HS-5 (cell line): ENCODE results near the gene ROR2.
"Not testable (repeated sequence)": the region's sequence is repeated elsewhere in the genome, so short reads cannot be mapped to it uniquely, and the experiment has no call there.

Experiments used
- DNase-seq: peaks from one replicate; pipeline ENCODE4 v3.0.0-alpha.2; 2012; ENCODE audit warnings: low read depth

The ROR2 gene

DNA sequence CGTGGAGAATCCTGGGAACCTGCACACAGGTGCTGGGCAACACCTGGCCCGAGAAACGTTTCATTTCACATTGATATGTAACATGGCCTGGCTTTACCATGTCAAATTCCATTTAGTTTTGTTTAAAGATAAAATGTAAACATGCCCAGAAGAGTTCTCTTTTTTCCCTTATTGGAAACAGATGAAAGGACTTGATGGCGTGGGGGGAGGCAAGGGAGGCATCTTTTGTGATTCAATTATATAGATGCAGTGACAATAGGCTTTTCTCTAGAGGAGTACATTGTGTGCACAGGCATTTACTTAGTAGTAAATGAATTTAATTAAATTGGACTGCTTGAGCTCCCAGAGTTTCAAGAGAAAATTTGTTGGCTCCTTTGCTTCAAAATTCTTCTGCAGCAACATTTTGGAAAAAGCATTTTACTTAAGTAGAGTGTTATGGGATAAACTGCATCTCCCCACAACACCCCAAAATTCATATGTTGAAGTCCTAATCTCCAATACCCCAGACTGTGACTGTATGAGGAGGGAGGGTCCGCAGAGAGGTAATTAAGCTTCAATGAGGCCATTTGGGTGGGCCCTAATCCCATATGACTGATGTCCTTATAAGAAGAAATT lies 272.1 kb downstream of the ROR2 start:
- DNase-seq = no peak

DNA sequence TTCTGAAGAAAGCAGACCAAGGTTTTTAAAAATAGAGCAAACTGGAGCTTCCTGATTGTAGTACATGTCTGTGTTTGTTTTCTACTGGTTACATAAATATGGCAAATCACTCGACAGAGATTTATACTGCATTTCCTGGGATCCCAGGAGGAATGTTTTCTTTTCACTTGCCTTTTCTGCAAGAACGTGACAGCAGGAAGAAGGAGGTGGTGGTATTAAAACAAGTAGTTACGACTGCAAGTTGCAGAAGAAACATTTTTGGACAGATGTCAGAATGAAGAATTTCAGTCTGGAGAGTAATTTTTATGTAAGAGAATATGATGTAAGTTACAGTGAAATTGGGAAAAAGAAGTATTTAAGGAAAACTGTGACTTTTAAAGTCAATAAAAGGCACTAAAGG lies 272.7 kb downstream of the ROR2 start:
- DNase-seq = no peak

DNA sequence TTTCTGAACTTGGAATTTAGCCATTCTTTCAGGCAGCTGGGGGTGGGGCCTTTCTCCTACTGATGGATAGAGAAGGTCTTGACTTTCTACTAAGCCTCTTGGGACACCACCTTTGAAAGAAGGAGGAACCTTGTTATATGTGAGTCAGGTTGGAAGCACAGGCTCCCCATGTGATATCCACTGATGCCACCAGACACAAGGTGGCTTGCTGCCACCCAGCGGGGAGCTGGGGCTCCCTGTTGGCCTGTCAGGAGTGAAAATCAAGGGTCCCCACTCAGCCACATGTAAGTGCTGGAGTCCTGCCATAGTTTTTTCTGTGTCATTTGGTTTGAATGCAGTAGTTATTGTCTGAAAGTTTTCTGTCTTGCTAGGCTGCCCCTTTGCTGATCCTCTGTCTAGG lies 274.0 kb downstream of the ROR2 start:
- DNase-seq = no peak

GRCh38 chr9:91664663-91665062 lies 285.4 kb downstream of the ROR2 start:
- no peak for DNase-seq

- DNase-seq = no peak
These were observed 286.2 kb downstream of the ROR2 start for GRCh38 chr9:91663858-91664257.

DNA sequence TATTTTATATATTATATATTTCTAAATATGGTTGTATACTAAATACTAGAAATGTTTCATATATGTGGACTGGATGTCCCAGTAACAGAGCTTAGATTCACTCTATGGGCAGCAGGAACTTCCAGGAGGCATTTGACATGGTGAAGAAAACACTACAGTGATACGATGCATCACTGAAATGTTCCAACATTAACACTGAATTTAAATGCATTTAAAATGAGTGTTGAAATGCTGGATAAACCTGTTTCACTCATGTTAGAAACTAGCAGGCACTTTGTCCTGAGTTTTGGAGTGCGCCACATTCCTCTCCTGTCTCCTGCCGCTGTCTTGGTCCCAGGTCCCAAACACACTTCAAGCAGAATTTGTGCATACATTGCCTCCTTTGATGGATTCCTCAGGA lies 288.6 kb downstream of the ROR2 start:
- no peak for DNase-seq

GRCh38 chr9:91660521-91660920 lies 289.5 kb downstream of the ROR2 start:
- DNase-seq = no peak

- DNase-seq = no peak
These were observed 290.2 kb downstream of the ROR2 start for GRCh38 chr9:91659529-91660495.

- DNase-seq = no peak
These were observed 291.4 kb downstream of the ROR2 start for GRCh38 chr9:91658513-91659105.

DNA sequence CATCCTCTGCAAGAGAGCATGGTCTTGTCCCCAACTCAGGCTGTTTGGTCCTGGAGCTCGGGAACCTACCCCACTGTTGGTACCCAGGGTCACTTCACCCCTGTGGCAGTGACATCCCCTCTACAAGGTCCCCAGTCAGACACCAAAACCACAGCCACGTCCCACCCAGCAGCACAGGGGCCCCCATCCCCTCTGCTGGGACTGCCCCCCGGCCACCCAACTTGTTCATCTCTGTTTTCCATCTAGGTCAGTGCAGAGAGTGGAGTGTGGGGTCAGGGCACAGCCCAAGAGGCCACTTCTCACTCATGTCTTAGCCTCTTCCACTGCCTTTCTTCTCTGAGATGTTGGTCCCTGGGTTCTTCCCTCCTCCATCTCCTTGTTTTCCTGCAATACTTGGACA lies 292.5 kb downstream of the ROR2 start:
- no peak for DNase-seq

DNA sequence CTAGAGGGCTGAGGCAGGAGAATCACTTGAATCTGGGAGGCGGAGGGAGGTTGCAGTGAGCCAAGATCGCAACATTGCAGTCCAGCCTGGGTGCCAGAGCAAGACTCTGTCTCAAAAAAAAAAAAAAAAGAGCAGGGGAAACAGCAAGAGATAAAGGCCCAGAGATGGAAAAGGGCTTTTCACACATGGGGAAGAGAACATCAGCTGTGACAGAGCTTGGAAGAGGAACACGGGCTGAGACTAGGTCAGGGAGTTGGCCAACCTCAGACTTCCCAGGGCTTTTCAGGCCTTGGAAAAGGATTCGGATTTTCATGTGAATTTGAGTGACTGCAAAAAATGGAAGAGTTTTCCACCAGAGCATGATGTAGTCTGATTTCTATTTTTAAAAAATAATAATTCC lies 294.4 kb downstream of the ROR2 start:
- DNase-seq = no peak

GRCh38 chr9:91655215-91655614 lies 294.8 kb downstream of the ROR2 start:
- no peak for DNase-seq

GRCh38 chr9:91654527-91654926 lies 295.5 kb downstream of the ROR2 start:
- DNase-seq = no peak

DNA sequence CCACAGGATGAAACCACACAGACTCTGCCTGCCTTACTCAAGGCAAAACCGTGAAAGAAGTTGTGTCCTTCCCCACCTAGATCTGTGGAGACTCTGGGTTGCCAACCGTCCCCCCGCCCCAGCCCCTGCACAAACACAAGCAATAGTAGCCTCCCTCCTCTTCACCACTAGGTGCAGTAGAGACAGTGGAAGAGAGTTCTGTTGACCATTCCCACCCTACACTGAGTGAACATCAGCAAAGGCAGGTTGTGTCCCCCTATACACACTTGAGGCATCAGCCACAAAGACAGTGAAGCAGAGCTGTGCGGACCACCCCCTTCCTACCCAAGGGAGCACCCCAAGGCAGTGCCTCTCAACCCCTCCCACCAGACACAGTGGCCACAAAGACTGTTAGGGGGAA lies 302.7 kb downstream of the ROR2 start:
- DNase-seq = no peak

GRCh38 chr9:91646702-91647101 lies 303.3 kb downstream of the ROR2 start:
- DNase-seq = no peak

DNA sequence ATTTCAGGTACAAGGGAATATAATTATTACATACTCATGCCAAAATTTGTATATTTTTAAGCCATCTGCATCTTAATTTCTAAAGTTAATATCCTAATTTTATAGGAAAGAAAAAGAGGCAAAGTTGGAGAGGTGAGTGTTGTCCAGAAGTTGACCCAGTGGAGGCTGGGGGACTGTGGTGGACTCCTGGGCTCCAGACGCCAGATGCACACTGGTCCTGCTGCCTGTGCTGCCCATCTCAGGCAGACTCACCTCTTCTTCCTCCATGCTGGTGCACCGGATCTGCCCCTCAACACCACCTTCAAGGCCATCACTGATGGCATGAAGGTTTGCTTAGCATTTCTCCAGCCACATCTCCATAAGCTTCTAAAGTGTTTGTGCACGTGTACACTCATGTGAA lies 305.6 kb downstream of the ROR2 start:
- DNase-seq = no peak

- no peak for DNase-seq
These were observed 306.4 kb downstream of the ROR2 start for GRCh38 chr9:91643481-91644077.

DNA sequence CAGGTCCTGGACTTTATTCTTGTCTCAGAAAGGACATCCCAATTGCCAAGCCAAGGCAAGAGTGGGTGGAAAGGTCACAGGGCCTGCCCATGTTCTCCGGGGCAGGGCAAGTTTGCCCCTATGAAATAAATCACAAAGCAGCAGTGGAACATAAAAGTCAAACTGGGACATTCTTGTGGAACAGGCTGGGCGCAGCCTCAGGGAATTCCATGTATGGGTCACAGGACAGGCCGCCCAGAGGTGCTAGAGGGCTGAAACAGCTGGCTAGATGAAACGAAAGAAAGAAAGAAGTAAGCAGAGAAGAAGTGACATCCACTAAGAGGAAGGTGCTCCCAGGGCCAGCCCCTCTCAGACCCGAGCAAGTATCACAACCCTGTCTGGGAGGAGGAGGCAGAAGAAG lies 307.3 kb downstream of the ROR2 start:
- DNase-seq = no peak

GRCh38 chr9:91640428-91640827 lies 309.6 kb downstream of the ROR2 start:
- no peak for DNase-seq

GRCh38 chr9:91639054-91639453 lies 311.0 kb downstream of the ROR2 start:
- no peak for DNase-seq

GRCh38 chr9:91634832-91635231 lies 315.2 kb downstream of the ROR2 start:
- not testable (repeated sequence) for DNase-seq

- no peak for DNase-seq
These were observed 320.3 kb downstream of the ROR2 start for GRCh38 chr9:91629718-91630117.

DNA sequence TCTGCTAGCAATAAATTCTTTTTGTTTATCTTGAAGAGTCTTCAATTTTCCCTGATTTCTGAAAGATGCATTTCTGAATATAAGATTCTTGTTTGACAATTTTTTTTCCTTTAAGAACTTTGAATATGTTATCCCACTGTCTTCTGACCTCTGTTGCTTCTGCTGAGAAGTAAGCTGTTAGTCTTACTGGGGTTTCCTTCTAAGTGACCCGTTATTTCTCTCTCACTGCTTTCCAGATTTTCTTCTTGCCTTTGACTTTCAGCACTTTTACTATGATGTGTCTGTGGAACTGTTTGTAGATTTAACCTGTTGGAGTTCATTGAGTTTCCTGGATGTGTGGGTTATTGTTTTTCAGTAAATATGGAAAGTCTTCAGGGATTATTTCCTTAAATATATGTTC lies 321.1 kb downstream of the ROR2 start:
- no peak for DNase-seq
